ENCODE measurements around the gene GNGT2.

GRCh38 chr17:49191917-49192741, 18.2 kb downstream of the GNGT2 start:
- TF ChIP-seq CTCF (IDR thresholded peaks at IDR 0.05): peak; percentile 42
- TF ChIP-seq EZH2phosphoT487 (IDR thresholded peaks at IDR 0.05): peak; percentile 38
- TF ChIP-seq EZH2 (IDR thresholded peaks at IDR 0.05): no peak

All from neural progenitor cell (in vitro differentiated cells).